Stimulated activated CD4-positive, alpha-beta T cell treated with anti-CD3 and anti-CD28 coated beads, Interleukin-1b, Interleukin-23, amount 100 ng/mL, for 24 hours (primary cell): Measurements from ENCODE around the gene PRKCE.
"Not testable (repeated sequence)": the region's sequence is repeated elsewhere in the genome, so short reads cannot be mapped to it uniquely, and the experiment has no call there.

Experiments
- DNase-seq, 4 experiments: peaks; one replicate each; pipeline ENCODE4 v3.0.0-alpha.2; 2020; ENCODE audit warnings: low read depth in 4 of 4, low spot score in 1 of 4

PRKCE gene

GRCh38 chr2:45904267-45904945 is 252.9 kb downstream of the PRKCE start:
- DNase-seq, result no peak

GRCh38 chr2:45904946-45905631 is 253.6 kb downstream of the PRKCE start:
- no peak for DNase-seq

- DNase-seq, result no peak
These were observed 254.1 kb downstream of the PRKCE start for GRCh38 chr2:45905632-45905958.

GRCh38 chr2:45907592-45907991 is 256.1 kb downstream of the PRKCE start:
- no peak for DNase-seq

- no peak for DNase-seq
These were observed 257.1 kb downstream of the PRKCE start for GRCh38 chr2:45908316-45909170.

- no peak for DNase-seq
These were observed 257.7 kb downstream of the PRKCE start for GRCh38 chr2:45909171-45909565.

GRCh38 chr2:45909677-45910191 is 258.3 kb downstream of the PRKCE start:
- no peak for DNase-seq

GRCh38 chr2:45910473-45911060 is 259.1 kb downstream of the PRKCE start:
- DNase-seq, result no peak

GRCh38 chr2:45911538-45911937 is 260.1 kb downstream of the PRKCE start:
- DNase-seq, result no peak

GRCh38 chr2:45912109-45912508 is 260.6 kb downstream of the PRKCE start:
- no peak for DNase-seq

GRCh38 chr2:45913539-45913938 is 262.1 kb downstream of the PRKCE start:
- DNase-seq, result no peak

GRCh38 chr2:45915523-45915922 is 264.0 kb downstream of the PRKCE start:
- no peak for DNase-seq

- not testable (repeated sequence) for DNase-seq
These were observed 266.2 kb downstream of the PRKCE start for GRCh38 chr2:45917561-45918176.

GRCh38 chr2:45918463-45919159 is 267.1 kb downstream of the PRKCE start:
- no peak for DNase-seq

- no peak for DNase-seq
These were observed 267.7 kb downstream of the PRKCE start for GRCh38 chr2:45919160-45919650.

GRCh38 chr2:45919711-45920111 is 268.2 kb downstream of the PRKCE start:
- DNase-seq, result no peak

GRCh38 chr2:45921921-45922320 is 270.4 kb downstream of the PRKCE start:
- DNase-seq, result no peak

- no peak for DNase-seq
These were observed 271.1 kb downstream of the PRKCE start for GRCh38 chr2:45922577-45922988.

GRCh38 chr2:45923701-45924100 is 272.2 kb downstream of the PRKCE start:
- DNase-seq, result no peak

- DNase-seq, result no peak
These were observed 273.6 kb downstream of the PRKCE start for GRCh38 chr2:45925026-45925425.
